Stimulated activated CD8-positive, alpha-beta memory T cell treated with anti-CD3 and anti-CD28 coated beads, Interleukin-7, amount 100 ng/mL, for 24 hours (primary cell): ENCODE data around the gene DYRK4.

Experiments
- DNase-seq: peaks from one replicate; pipeline ENCODE4 v3.0.0-alpha.2; 2020; ENCODE audit warnings: low read depth

DYRK4 gene

DNA sequence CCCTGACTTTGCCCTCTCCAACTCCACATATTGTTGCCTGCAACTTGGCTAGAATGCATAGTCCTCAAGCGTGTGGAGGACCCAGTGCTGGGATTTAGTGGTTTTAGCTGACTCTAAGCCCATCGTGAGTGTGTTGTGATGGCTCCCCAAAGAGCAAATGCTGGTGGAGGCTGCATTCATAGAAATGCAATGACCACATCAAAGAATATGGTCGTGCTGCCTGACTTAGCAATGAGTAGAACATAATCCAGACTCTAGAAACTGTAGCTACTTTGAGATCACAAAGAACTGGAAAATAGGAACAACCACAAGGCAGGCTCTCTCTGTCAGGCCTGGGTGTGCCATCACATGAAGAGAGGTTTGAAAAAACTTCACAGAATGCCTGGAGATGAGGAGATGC lies 1.3 kb downstream of the DYRK4 start:
- DNase-seq: no peak

GRCh38 chr12:4564818-4565217 lies 2.8 kb downstream of the DYRK4 start:
- no peak for DNase-seq

DNA sequence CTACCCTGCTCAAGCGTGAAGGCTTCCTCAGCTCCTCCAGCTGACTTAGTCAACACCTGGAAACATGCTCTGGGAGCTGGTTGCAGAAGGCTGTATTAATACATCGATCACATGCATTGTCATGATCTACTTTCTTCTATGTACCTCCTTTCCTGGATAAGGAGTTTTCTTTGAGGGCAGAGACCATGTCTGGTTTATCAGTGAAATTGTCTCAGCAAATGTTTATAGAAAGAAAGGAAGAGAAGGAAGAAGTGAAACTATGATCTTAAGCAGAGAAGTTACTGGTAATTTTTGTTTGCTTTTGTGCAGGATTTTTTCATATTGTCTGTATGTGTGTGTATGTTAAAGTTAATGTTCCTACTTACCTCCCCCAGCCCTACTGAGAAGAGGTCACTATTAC lies 4.5 kb downstream of the DYRK4 start:
- DNase-seq: no peak

DNA sequence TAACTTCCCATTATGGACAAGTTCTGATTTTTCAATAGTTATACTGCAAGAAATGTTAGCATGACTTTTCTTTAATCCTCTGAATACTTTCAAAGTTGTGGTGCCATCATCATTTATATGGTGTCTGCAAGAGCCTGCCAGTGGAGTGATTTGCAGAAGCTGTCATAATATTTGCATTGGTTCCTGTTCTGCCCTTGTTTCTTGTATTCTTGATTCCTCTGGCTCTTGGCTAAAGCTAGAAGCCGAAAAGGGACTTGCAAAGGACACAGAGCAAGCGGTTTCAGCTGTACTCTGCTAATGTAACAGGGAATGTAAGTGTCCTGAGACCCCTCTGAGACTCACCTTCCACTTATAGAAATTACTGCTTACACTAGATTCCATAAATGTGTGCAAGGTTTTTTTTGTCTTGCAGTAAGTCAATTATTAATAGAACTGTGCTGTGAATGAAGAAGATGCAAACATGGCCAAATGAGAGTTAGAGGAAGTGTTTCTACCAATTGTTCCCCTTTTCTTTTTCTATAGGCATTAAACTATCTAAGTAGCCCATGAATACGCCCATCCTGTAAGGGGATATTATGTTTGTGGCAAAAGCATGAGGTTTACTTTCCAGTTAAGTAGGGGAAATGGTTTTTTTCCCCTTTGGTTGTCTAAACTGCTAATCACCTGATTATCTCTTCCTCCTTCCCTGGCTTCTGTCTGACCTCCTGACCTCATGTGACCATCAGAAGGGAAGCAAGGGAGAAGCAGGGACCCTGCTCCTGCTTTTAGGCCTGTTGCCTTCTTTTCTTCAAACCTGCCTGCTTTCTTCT lies 5.3 kb downstream of the DYRK4 start:
- no peak for DNase-seq

GRCh38 chr12:4569261-4569660 lies 7.3 kb downstream of the DYRK4 start:
- no peak for DNase-seq

GRCh38 chr12:4572680-4573079 lies 10.7 kb downstream of the DYRK4 start:
- DNase-seq: no peak

GRCh38 chr12:4579305-4580102 lies 17.5 kb downstream of the DYRK4 start:
- DNase-seq: no peak

- no peak for DNase-seq
These were observed 18.3 kb downstream of the DYRK4 start for GRCh38 chr12:4580281-4580688.

GRCh38 chr12:4584281-4584680 lies 22.3 kb downstream of the DYRK4 start:
- no peak for DNase-seq

GRCh38 chr12:4584896-4585295 lies 22.9 kb downstream of the DYRK4 start:
- DNase-seq: no peak

DNA sequence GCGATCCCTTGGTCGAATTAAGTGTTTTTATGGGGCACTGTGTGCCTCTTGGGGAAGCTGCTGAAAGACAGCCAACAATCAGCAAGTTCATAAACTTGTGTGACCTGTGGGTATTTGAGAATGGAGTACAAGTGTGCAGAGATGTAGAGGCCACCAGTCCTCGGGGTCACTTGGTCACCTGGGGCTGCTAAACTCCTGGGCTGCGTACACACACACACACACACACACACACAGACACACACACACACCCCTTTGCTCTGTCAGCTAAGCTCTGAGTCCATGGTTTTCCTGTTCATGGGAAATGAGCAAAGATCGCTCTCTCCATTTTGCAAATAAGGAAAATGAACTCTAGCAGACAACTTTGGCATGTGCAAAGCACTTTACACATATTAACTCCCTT lies 24.5 kb downstream of the DYRK4 start:
- DNase-seq: no peak

- DNase-seq: no peak
These were observed 25.1 kb downstream of the DYRK4 start for GRCh38 chr12:4587108-4587507.

DNA sequence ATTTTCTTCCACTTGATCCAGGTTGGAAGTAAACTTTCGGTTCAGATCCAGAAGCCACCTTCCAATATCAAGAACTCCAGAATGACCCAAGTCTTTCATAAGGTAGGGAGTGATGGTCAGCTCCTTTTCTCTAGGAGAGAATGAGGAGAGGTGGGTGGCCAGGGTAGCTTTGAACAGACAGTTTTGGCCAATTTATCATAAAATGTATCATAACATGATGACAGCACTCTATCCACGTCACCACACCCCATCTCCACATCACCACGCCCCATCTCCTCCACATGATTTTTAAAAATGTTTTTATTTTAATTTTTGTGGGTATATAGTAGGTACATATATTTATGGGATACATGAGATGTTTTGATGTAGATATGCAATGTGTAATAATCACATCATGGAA lies 26.9 kb downstream of the DYRK4 start:
- no peak for DNase-seq

GRCh38 chr12:4589941-4590340 lies 27.9 kb downstream of the DYRK4 start:
- DNase-seq: no peak

- no peak for DNase-seq
These were observed 29.2 kb downstream of the DYRK4 start for GRCh38 chr12:4591180-4591687.

DNA sequence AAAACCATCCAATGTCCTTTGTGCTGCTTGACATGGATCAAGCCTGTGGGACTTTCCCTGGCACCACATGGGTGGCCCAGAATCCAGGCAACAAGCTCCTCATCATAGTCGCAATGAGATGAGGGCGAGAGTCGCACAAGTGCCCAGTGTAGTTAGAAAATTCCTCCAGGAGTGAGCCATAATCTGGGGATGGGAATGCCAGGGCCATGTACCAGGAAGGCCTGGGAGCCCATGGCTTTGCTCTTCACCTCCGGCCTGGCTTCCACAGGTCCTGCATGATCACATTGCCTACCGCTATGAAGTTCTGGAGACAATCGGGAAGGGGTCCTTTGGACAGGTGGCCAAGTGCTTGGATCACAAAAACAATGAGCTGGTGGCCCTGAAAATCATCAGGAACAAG lies 33.9 kb downstream of the DYRK4 start:
- no peak for DNase-seq

DNA sequence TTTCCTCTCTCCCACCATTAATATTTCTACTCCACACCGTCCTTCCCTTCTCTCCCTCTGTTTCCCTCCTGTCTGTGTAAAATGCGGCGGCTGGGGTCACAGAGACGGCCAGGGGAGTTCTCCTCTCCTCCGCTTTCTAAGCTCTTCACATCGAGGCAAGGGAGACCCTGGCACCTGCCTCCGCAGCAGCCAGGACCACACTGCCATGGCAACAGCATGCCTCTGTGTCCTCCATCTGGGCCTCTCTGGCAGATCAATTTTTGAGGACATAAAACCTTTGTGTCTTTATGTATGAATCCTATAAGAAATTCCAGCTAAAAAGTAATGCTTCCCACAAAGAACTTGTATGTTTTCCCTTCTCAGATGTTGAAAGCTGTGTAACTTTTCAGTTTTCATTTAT lies 41.4 kb downstream of the DYRK4 start:
- DNase-seq: no peak

- DNase-seq: no peak
These were observed 41.9 kb downstream of the DYRK4 start for GRCh38 chr12:4603946-4604345.

DNA sequence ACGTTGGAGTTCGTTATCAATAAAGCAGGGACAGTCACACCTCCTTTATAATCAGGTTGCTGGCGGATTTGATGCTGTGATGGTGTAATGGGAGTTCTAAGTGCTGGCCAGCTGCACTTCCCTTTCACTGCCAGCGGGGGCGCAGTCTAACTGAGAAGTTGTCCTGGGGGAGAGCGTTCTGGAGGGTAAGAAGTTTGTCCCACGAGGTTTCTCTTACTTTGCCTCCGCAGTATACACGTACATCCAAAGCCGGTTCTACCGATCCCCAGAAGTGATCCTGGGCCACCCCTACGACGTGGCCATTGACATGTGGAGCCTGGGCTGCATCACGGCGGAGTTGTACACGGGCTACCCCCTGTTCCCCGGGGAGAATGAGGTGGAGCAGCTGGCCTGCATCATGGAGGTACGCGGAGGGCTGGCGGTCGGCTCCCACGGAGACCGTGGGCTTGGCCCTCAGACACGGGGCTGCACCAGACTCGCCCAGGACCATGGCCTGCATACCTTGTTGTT lies 42.7 kb downstream of the DYRK4 start:
- DNase-seq: peak; percentile 54

DNA sequence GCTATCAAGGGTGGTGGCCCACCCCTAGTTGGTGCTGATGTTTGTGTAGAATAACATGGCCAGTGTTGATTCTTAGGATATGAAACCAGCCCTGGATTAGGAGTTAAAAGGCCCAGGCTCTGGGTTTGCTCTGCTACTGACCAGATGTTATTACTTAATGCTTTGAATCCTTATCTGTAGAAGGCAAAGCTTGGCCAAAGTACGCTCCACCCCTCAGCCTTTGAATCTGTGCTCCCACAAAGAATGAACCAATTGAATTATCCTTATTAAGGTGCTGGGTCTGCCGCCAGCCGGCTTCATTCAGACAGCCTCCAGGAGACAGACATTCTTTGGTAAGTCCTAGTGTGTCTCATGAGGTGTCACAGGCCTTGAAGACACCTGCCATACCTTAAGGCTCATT lies 45.0 kb downstream of the DYRK4 start:
- no peak for DNase-seq

DNA sequence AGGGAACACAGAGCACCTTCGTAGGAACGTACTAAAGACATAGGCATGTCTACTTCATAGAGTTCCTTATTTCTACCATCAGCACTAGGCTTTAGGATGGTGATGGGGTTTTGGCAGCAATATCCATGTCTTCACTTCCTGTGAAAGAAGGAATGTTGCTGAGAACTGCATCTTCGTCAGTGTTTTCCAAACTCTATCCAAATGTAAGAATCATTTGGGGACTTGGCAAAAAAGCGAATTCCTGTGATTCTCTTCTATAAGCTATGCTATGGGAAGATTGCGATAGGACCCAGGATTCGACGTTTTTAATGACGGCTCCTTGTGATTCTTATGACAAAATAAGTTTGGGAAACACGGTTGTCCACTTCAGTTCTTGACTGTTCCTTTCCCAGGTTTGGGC lies 47.1 kb downstream of the DYRK4 start:
- no peak for DNase-seq

DNA sequence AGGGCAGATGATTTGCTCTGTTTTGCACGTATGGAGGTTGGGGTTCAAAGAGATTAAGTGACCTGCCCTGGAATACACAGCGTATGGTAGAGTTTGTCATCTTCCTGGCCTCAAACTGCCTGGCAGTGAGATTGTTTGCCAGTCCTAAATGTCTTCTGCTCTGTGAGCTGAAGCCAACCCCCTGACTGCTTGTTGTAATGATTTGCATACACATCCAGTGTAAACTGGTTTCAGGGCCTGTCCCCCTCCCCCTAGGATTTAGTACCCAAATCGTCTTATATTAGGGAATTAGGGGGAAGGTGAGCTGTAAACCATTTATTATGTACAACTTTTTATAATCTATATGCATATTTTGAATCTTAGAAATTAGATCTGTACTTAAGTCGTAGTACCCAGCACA lies 48.5 kb downstream of the DYRK4 start:
- DNase-seq: no peak

GRCh38 chr12:4615667-4616066 lies 53.7 kb downstream of the DYRK4 start:
- DNase-seq: no peak
